ENCODE data around the gene DYNLT2B. TPM values are rescaled to one million over a fixed set of nuclear protein-coding genes. Genes with fewer than 3 reads are reported as not detected.
"Not testable (repeated sequence)": the region's sequence is repeated elsewhere in the genome, so short reads cannot be mapped to it uniquely, and the experiment has no call there.

Gene DYNLT2B
- total RNA-seq, 1 experiment from 2014 or later = 22.3 TPM

DNA sequence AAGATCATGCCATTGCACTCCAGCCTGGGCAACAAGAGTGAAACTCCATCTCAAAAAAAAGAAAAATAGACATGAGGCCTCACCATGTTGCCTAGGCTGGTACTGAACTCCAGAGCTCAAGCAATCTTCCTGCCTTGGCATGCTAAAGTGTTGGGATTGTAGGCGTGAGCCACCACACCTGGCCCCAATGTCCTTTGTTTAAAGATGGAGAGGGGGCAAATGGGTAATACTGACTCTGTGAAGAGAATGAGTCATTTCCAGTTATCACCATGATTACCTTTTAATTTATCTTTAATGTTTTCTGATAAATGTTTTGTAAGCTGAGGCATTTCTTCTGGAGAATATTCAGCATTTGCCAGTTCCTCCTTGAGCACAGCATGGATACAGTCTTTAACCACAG lies 2.2 kb downstream of the DYNLT2B start:
- ChIA-PET POLR2A (interaction anchor here (0.6 to 3.1 kb wide), 5 partner anchors 21 to 404 kb away, joined by 3 to 17 read pairs (median 3); partner anchors contain the start of gene UBXN7), CTCF (interaction anchor here (0.6 to 0.7 kb wide), 2 partner anchors 62 to 92 kb away, joined by 3 to 4 read pairs; no protein-coding TSS in a partner anchor)
- H3K27me3 Mint-ChIP-seq (ENCODE audit: insufficient read depth, unreplicated experiment) = no peaks in the 10 kb centered on the region
- no peak for DNase-seq (ENCODE audit: unreplicated experiment)
- TF ChIP-seq, protein P1, sequence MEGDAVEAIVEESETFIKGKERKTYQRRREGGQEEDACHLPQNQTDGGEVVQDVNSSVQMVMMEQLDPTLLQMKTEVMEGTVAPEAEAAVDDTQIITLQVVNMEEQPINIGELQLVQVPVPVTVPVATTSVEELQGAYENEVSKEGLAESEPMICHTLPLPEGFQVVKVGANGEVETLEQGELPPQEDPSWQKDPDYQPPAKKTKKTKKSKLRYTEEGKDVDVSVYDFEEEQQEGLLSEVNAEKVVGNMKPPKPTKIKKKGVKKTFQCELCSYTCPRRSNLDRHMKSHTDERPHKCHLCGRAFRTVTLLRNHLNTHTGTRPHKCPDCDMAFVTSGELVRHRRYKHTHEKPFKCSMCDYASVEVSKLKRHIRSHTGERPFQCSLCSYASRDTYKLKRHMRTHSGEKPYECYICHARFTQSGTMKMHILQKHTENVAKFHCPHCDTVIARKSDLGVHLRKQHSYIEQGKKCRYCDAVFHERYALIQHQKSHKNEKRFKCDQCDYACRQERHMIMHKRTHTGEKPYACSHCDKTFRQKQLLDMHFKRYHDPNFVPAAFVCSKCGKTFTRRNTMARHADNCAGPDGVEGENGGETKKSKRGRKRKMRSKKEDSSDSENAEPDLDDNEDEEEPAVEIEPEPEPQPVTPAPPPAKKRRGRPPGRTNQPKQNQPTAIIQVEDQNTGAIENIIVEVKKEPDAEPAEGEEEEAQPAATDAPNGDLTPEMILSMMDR (IDR thresholded peaks at IDR 0.05; ENCODE audit: unreplicated experiment) = no peak
- no peaks in the 10 kb centered on the region for H3K4me1 Mint-ChIP-seq (ENCODE audit: insufficient read depth, unreplicated experiment)
- no peak overlapping the region for H3K4me3 Mint-ChIP-seq (ENCODE audit: unreplicated experiment)
- peaks cover 11% of the 10 kb centered on the region for H3K36me3 Mint-ChIP-seq (ENCODE audit: insufficient read depth, unreplicated experiment)
- intact Hi-C loops (cut with micrococcal nuclease) = loop anchor here (5.0 kb wide), 1 partner anchor 186 kb away; the partner anchor contains the start of gene RNF168
- H3K9me3 Mint-ChIP-seq (ENCODE audit: unreplicated experiment) = no peaks in the 10 kb centered on the region
- BruUV-seq (replicated peaks) = no TSS peak
- H3K27ac Mint-ChIP-seq (ENCODE audit: low read depth, unreplicated experiment) = no peak overlapping the region

DNA sequence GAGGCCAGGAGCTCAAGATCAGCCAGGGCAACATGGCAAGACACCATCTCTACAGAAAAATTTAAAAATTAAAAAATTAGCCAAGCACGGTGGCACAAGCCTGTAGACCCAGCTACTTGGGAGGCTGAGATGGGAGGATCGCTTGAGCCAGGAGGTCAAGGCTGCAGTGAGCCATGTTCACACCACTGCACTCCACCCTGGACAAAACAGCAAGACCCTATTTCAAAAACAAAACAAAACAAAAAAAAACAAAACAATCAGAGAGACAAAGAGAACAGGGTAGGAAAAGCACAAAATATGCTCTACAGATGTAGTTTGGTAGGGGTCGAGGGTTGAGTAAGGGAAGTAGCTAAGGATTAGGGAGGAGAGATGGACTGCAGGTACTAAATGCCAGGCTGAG lies 3.4 kb downstream of the DYNLT2B start:
- TF ChIP-seq, protein P1 (IDR thresholded peaks at IDR 0.05; ENCODE audit: unreplicated experiment) = no peak
- Mint-ChIP-seq H3K4me3 (ENCODE audit: unreplicated experiment) (no peak overlapping the region), H3K36me3 (ENCODE audit: insufficient read depth, unreplicated experiment) (peaks cover 11% of the 10 kb centered on the region), H3K4me1 (ENCODE audit: insufficient read depth, unreplicated experiment) (no peaks in the 10 kb centered on the region), H3K27me3 (ENCODE audit: insufficient read depth, unreplicated experiment) (no peaks in the 10 kb centered on the region), H3K27ac (ENCODE audit: low read depth, unreplicated experiment) (no peak overlapping the region), H3K9me3 (ENCODE audit: unreplicated experiment) (no peaks in the 10 kb centered on the region)
- ChIA-PET POLR2A (interaction anchor here (0.6 to 1.0 kb wide), 2 partner anchors 118 to 804 kb away, joined by 3 read pairs; partner anchors contain the start of gene UBXN7), CTCF (interaction anchor here (0.6 kb wide), 2 partner anchors 15 to 85 kb away, joined by 3 to 4 read pairs; no protein-coding TSS in a partner anchor)
- no peak for DNase-seq (ENCODE audit: unreplicated experiment)
- no TSS peak for BruUV-seq (replicated peaks)
- intact Hi-C loops (cut with micrococcal nuclease) = no loop called here

DNA sequence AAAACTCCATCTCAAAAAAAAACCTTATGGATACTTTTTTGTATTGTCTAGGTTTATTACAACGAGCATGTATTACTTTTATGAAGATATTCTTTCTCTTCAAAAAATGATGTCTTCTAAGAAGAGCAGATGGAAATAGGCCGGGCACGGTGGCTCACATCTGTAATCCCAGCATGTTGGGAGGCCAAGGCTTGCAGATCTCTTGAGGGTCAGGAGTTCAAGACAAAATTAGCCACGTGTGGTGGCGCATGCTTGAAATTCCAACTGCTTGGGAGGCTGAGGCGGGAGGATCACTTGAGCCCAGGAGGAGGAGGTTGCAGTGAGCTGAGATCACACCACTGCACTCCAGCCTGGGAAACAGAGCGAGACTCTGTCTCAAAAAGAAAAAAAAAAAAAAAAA lies 4.0 kb downstream of the DYNLT2B start:
- BruUV-seq (replicated peaks); intact Hi-C loops (cut with micrococcal nuclease): not testable (repeated sequence)

DNA sequence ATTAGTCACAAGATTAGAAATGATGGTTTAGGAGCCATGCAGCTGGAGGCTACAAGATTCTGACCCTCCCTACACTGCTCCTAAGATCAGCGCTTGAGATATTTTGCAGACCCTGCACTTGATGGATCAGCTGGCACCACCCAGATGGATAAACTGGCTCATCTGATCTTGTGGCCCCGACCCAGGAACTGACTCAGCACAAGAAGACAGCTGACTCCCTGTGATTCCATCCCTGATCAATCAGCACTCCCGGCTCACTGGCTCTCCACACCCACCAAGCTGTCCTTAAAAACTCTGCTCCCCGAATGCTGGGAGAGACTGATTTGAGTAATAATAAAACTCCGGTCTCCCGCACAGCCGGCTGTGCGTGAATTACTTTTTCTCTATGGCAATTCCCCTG lies 15.1 kb downstream of the DYNLT2B start:
- BruUV-seq (replicated peaks); intact Hi-C loops (cut with micrococcal nuclease); H3K9me3 Mint-ChIP-seq (ENCODE audit: unreplicated experiment); CTCF ChIA-PET; H3K4me3 Mint-ChIP-seq (ENCODE audit: unreplicated experiment); H3K4me1 Mint-ChIP-seq (ENCODE audit: insufficient read depth, unreplicated experiment); DNase-seq (ENCODE audit: unreplicated experiment); H3K27me3 Mint-ChIP-seq (ENCODE audit: insufficient read depth, unreplicated experiment); H3K27ac Mint-ChIP-seq (ENCODE audit: low read depth, unreplicated experiment): not testable (repeated sequence)
- H3K36me3 Mint-ChIP-seq (ENCODE audit: insufficient read depth, unreplicated experiment) = peaks cover 38% of the 10 kb centered on the region
- POLR2A ChIA-PET = interaction anchor here (1.0 to 1.2 kb wide), 2 partner anchors 15 kb away, joined by 3 to 4 read pairs; partner anchors contain the start of genes DYNLT2B and PCYT1A

More for the DNA sequence above, 4.0 kb downstream of the DYNLT2B start:
- peaks cover 11% of the 10 kb centered on the region for H3K36me3 Mint-ChIP-seq (ENCODE audit: insufficient read depth, unreplicated experiment)
- not testable (repeated sequence) for H3K27me3 Mint-ChIP-seq (ENCODE audit: insufficient read depth, unreplicated experiment); H3K27ac Mint-ChIP-seq (ENCODE audit: low read depth, unreplicated experiment); H3K4me1 Mint-ChIP-seq (ENCODE audit: insufficient read depth, unreplicated experiment); H3K4me3 Mint-ChIP-seq (ENCODE audit: unreplicated experiment); H3K9me3 Mint-ChIP-seq (ENCODE audit: unreplicated experiment); DNase-seq (ENCODE audit: unreplicated experiment)
- POLR2A ChIA-PET = interaction anchor here (0.6 to 1.0 kb wide), 2 partner anchors 119 to 804 kb away, joined by 3 read pairs; partner anchors contain the start of gene UBXN7
- CTCF ChIA-PET = interaction anchor here (0.6 kb wide), 1 partner anchor 86 kb away, joined by 3 read pairs; no protein-coding TSS in a partner anchor

DNA sequence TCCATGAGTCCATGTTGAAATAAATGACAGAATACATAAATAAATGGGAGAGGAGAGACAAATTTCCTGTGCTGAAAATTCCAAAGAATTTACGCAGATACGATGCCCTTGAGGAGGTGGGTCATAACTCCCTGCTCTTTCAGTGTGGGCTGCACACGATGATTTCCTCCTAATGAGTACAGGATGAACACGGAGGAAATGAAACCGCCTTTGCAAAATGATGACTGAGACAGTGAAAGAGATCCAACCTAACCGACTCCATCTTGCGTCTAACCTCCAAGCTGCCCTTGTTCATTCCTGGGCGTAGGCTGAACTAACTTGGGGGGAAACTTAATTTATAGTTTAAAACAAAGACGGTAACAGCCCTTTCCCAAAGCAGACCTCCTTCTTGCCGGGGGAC lies 15.5 kb downstream of the DYNLT2B start:
- DNase-seq (ENCODE audit: unreplicated experiment); H3K9me3 Mint-ChIP-seq (ENCODE audit: unreplicated experiment); CTCF ChIA-PET; H3K27me3 Mint-ChIP-seq (ENCODE audit: insufficient read depth, unreplicated experiment); H3K27ac Mint-ChIP-seq (ENCODE audit: low read depth, unreplicated experiment); intact Hi-C loops (cut with micrococcal nuclease); H3K4me3 Mint-ChIP-seq (ENCODE audit: unreplicated experiment); H3K4me1 Mint-ChIP-seq (ENCODE audit: insufficient read depth, unreplicated experiment); BruUV-seq (replicated peaks): not testable (repeated sequence)
- POLR2A ChIA-PET = interaction anchor here (1.2 kb wide), 1 partner anchor 15 kb away, joined by 4 read pairs; the partner anchor contains the start of gene DYNLT2B
- peaks cover 42% of the 10 kb centered on the region for H3K36me3 Mint-ChIP-seq (ENCODE audit: insufficient read depth, unreplicated experiment)

Data from MCF 10A (cell line).